Astrocyte (in vitro differentiated cells and primary cell): ENCODE measurements around the gene ZNF771. TPM values are rescaled to one million over a fixed set of nuclear protein-coding genes. Genes with fewer than 3 reads are reported as not detected.

Source experiments
- DNase-seq: peaks from one replicate; pipeline ENCODE4 v3.0.0-alpha.2; 2010; ENCODE audit warnings: low read depth
- FAIRE-seq: peaks from 2 replicates; lab custom pipeline; 2011; peaks lifted over from hg19 to GRCh38; lab: Jason Lieb, UNC
- H2AFZ ChIP-seq: 2 replicates; pipeline ENCODE4 v1.6.0; 2012; ENCODE audit warnings: low read depth, low read length, inconsistent platforms
- H3K27ac ChIP-seq: 2 replicates; pipeline ENCODE4 v1.5.1; 2011; ENCODE audit warnings: low read depth, low read length, inconsistent platforms
- H3K27me3 ChIP-seq: 2 replicates; pipeline ENCODE4 v1.6.0; 2011; ENCODE audit warnings: low read length, inconsistent platforms; ENCODE audit not compliant: insufficient read depth
- H3K36me3 ChIP-seq: 2 replicates; pipeline ENCODE4 v1.5.1; 2011; ENCODE audit warnings: low read length, inconsistent platforms; ENCODE audit not compliant: insufficient read depth
- H3K4me1 ChIP-seq: 2 replicates; pipeline ENCODE4 v1.5.1; 2011; ENCODE audit warnings: low read length, inconsistent platforms; ENCODE audit not compliant: insufficient read depth
- H3K4me2 ChIP-seq: 2 replicates; pipeline ENCODE4 v1.6.0; 2012; ENCODE audit warnings: low read length, inconsistent platforms
- H3K4me3 ChIP-seq: 2 replicates; pipeline ENCODE4 v1.5.1; 2011; ENCODE audit warnings: low read depth, mild to moderate bottlenecking, low read length, inconsistent platforms; ENCODE audit not compliant: insufficient read depth
- H3K79me2 ChIP-seq: 2 replicates; pipeline ENCODE4 v1.6.0; 2012; ENCODE audit warnings: mild to moderate bottlenecking, low read length, inconsistent platforms; ENCODE audit not compliant: insufficient read depth
- H3K9ac ChIP-seq: 2 replicates; pipeline ENCODE4 v1.6.0; 2012; ENCODE audit warnings: mild to moderate bottlenecking, low read length, inconsistent platforms
- H3K9me3 ChIP-seq: 2 replicates; pipeline ENCODE4 v1.5.1; 2012; ENCODE audit warnings: low read depth, mild to moderate bottlenecking, low read length, inconsistent platforms; ENCODE audit not compliant: insufficient read depth
- H4K20me1 ChIP-seq: 2 replicates; pipeline ENCODE4 v1.6.0; 2012; ENCODE audit warnings: low read length, inconsistent platforms; ENCODE audit not compliant: insufficient read depth
- H3K27ac Mint-ChIP-seq: one replicate; pipeline ENCODE4 v1.8.0; 2021; ENCODE audit warnings: mild to moderate bottlenecking, mixed read lengths; ENCODE audit not compliant: unreplicated experiment
- H3K27me3 Mint-ChIP-seq: one replicate; pipeline ENCODE4 v1.8.0; 2021; ENCODE audit warnings: low read depth, mixed read lengths; ENCODE audit not compliant: unreplicated experiment
- H3K36me3 Mint-ChIP-seq: one replicate; pipeline ENCODE4 v1.8.0; 2021; ENCODE audit warnings: low read depth, mixed read lengths; ENCODE audit not compliant: unreplicated experiment
- H3K4me1 Mint-ChIP-seq: one replicate; pipeline ENCODE4 v1.8.0; 2021; ENCODE audit warnings: low read depth, mixed read lengths; ENCODE audit not compliant: unreplicated experiment
- H3K4me3 Mint-ChIP-seq: one replicate; pipeline ENCODE4 v1.8.0; 2021; ENCODE audit warnings: mild to moderate bottlenecking, moderate library complexity, mixed read lengths; ENCODE audit not compliant: unreplicated experiment
- H3K9me3 Mint-ChIP-seq: one replicate; pipeline ENCODE4 v1.8.0; 2021; ENCODE audit warnings: mild to moderate bottlenecking, mixed read lengths; ENCODE audit not compliant: unreplicated experiment
- CTCF ChIP-seq: IDR thresholded peaks from 2 replicates; pipeline ENCODE4 v1.5.1; 2011; ENCODE audit warnings: low read depth, mild to moderate bottlenecking, inconsistent platforms, low read length, moderate library complexity; ENCODE audit not compliant: insufficient read depth
- EZH2 ChIP-seq: IDR thresholded peaks from 2 replicates; pipeline ENCODE4 v1.6.1; 2012; ENCODE audit warnings: mild to moderate bottlenecking, low read length, inconsistent platforms; ENCODE audit not compliant: insufficient read depth
- total RNA-seq: library from RNA; stranded (reverse); gene quantifications from 2 replicates; pipeline ENCODE4 v1.2.1, GENCODE V29; 2021

The ZNF771 gene
- total RNA-seq, 1 donor from 2014 or later = 13.9 TPM

GRCh38 chr16:30381291-30382041 is 25.9 kb upstream of the ZNF771 start:
- Mint-ChIP-seq H3K4me3 (no peak overlapping the region), H3K4me1 (peaks cover 6% of the 10 kb centered on the region), H3K27me3 (no peaks in the 10 kb centered on the region), H3K9me3 (no peaks in the 10 kb centered on the region), H3K27ac (no peak overlapping the region), H3K36me3 (peaks cover 2% of the 10 kb centered on the region)
- no peak overlapping the region for H3K27ac ChIP-seq
- H3K36me3 ChIP-seq = no peaks in the 10 kb centered on the region
- H3K79me2 ChIP-seq = peaks cover 6% of the 10 kb centered on the region
- H3K9me3 ChIP-seq = no peaks in the 10 kb centered on the region
- H3K9ac ChIP-seq = no peak overlapping the region
- DNase-seq (no peak), FAIRE-seq (no peak)
- no peak overlapping the region for H3K4me3 ChIP-seq
- H3K27me3 ChIP-seq = no peaks in the 10 kb centered on the region
- H3K4me1 ChIP-seq = peaks cover 15% of the 10 kb centered on the region
- no peak for TF ChIP-seq EZH2
- no peak for TF ChIP-seq CTCF
- peaks cover 8% of the 10 kb centered on the region for H4K20me1 ChIP-seq
- H2AFZ ChIP-seq = no peak overlapping the region
- H3K4me2 ChIP-seq = no peak overlapping the region

- no peak within 1 kb of the TSS for H3K27ac Mint-ChIP-seq
- Histone ChIP-seq H3K36me3 (no peaks in the 10 kb centered on the region), H3K27ac (no peak within 1 kb of the TSS), H3K79me2 (peaks cover 6% of the 10 kb centered on the region), H3K4me3 (no peak within 1 kb of the TSS), H3K4me2 (no peak within 1 kb of the TSS), H3K27me3 (no peaks in the 10 kb centered on the region), H4K20me1 (peaks cover 8% of the 10 kb centered on the region), H3K4me1 (peaks cover 12% of the 10 kb centered on the region), H2AFZ (no peak within 1 kb of the TSS), H3K9me3 (no peaks in the 10 kb centered on the region), H3K9ac (no peak within 1 kb of the TSS)
- H3K36me3 Mint-ChIP-seq = peaks cover 2% of the 10 kb centered on the region
- DNase-seq (no peak), FAIRE-seq (no peak)
- peaks cover 4% of the 10 kb centered on the region for H3K4me1 Mint-ChIP-seq
- no peaks in the 10 kb centered on the region for H3K27me3 Mint-ChIP-seq
- H3K4me3 Mint-ChIP-seq = no peak within 1 kb of the TSS
- no peak for TF ChIP-seq EZH2
- no peak for TF ChIP-seq CTCF
- no peaks in the 10 kb centered on the region for H3K9me3 Mint-ChIP-seq
These were observed 25.1 kb upstream of the ZNF771 start, which contains the start of gene SEPTIN1 for GRCh38 chr16:30382111-30382881. TSS of gene SEPTIN1 (minus strand) at chr16:30382561. CDS start at chr16:30382542, 19 bp downstream.
